ENCODE measurements around the gene ST14.
"Not testable (repeated sequence)": the region's sequence is repeated elsewhere in the genome, so short reads cannot be mapped to it uniquely, and the experiment has no call there.

Gene ST14

DNA sequence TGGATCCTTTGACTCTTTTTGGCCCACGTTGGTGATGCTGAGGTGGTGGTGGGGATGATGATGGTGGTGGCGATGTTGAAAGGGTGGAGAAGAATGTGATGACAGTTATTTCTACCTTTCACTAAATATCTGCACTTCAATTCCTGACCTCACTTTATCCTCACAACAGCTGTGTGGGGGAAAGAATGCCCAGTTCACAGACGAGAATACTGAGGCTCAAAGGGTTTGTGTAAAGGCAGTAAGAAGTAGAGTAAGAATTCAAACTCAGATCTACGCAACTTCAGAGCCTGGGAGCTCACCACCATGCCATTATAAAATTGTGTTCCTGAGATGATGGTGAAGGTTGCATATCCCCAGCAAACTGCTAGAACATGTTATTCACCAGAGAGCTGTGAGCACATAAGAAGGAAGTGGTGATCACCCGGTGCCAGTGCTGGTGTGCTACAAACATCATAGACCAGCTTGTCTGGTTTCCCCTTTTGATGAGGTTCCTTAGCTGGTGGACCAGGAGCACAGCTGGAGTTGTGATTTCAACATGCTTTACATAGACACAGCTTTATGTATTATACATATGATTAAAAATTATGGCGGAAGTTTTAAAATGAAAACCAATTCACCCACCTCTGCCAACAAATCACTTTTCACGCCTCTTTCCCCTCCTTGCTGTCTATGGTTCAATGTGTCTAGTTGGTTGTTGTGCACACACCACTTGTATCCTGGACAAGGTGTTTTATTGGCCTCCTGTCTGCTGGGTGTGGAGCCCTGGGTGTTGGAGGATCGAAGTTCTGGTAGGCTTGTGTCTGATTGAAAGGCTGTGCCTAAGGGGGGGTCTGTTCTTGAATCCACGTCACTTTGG is 6.2 kb downstream of the ST14 start:
- FAIRE-seq: no peak

DNA sequence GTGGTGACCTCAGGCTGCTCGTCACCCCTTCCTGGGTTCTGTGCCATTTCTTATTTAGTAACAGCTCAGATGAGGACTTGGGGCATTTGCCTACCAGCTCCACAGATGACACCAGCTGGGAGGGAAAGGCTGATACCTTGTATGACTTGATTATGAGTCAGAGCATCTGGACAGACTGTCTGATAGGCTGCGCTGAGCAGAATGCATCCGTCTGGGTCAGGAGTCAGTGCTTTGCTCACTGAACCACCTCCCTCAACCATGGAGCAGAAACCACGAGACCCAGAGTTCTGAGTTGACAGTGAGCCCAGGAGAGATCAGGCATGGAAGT is 6.8 kb downstream of the ST14 start:
- FAIRE-seq: no peak

DNA sequence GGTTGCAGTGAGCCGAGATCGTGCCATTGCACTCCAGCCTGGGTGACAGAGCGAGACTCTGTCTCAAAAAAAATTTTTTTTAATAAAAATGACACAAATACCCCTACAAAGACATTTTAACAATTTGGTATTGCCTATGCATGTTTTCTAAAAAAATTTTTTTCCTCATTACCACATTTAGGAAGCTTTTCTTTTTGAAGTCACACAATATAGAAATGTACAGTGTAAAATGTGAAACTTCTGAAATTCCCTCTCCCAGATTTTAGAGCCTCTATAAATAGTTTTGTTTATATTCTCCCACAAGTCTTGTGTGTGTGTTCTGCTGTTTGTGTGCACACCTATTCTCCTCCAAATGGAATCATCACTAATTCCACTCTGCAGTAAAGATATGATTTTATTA is 7.6 kb downstream of the ST14 start:
- FAIRE-seq: no peak

DNA sequence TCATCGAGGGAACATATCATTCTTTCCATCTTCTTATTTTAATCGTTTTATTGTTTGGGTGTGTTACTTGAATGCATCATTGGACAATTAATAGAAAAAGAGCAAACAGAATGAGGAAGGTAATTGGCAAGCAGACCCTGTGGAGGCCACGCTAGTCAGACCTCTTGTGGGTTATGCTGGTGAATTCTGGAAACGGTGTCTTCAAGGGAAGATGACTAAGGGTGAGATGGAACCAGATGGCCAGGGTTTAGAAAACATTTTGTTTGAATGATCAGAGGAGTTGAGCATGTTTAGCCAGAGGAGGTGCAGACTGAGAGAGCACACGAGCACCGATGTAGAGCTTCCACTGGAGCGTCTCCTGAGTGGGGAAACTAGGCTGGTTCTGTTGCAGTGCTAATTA is 8.5 kb downstream of the ST14 start:
- FAIRE-seq: no peak

DNA sequence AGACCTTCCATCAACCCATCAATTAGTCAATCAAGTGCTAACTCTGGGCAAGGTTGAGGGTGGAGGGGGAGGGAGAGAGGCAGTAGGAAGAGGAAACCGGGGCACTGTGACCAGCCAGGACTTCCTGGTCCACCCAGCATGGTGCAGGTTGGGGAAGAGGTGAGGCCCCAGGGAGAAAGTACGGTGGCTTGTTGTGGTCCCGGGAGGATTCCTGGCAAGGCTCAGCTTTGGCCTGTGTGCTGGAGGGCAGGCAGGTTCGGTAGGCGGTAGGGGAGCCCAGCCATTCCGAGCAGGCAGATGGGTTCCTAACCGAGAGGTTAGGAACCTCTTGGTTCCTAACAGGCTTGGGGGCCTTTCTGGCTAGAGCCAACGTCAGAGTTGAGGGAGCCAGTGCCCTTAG is 10.8 kb downstream of the ST14 start:
- no peak for FAIRE-seq

DNA sequence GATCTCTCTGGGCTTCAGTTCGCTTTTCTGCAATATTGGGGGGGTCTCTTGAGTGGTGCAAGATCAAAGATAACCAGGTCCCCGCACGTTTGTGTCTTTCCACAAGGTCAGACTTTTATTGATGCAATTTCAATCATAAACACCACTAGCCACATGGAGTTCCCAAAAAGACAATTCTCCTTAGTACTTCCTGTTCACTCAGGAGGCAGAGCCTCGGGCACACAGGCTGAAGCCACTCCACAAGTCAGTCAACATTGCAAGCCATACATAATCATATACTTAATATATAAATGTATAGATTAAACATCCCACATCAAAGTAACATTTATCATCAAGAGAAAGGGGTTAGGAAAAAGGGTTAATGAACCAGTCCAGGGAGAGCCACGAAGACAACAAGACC is 12.0 kb downstream of the ST14 start:
- FAIRE-seq: no peak

DNA sequence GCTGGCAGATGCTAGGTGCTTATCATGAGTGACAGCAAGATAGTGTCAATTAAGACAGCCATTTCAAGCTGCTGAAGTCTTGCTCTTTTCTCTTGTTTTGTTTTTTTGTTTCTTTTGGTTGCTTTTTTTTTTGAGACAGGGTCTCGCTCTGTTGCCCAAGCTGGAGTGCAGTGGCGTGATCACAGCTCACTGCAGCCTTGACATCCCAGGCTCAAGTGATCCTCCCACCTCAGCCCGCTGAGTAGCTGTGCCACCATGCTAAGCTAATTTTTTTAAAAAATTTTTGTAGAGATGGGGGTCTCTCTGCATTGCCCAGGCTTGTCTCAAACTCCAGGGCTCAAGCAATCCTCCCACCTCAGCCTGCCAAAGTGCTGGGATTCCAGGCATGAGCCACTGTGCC is 12.4 kb downstream of the ST14 start:
- not testable (repeated sequence) for FAIRE-seq

DNA sequence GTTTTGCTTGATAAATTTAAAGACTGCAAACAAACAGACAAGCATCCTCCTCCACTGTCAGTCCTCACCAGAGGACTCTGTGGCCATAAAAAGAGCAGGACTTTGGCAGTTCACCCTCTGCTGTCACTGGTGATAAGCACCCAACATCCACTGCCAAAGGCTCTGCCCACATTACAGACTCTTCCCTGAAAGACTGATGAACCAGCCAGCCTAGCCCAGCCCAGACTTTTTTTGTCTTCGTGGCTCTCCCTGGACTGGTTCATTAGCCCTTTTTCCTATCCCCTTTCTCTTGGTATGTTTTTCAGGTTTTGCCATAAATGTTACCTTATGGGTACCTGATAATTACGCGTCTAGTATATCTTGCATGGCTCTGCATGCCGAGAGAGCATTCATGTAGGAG is 15.1 kb downstream of the ST14 start:
- FAIRE-seq: no peak

DNA sequence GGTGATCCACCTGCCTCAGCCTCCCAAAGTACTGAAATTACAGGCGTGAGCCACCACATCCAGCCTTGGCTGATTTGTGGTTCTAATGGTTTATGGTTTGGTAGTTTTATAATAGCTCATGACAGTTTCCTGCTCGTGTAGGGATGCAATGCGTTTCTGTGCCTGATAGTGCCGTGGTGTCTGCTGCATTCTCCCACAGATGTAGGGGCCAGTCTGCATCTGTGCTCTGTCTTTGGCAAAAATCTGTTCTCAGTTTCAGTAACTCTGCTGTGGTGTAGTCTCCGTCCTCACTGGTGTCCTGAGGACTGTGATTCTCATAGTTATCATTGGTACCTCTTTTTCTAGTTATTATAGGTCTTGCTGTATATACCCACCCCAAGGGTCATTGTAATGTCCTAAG is 16.3 kb downstream of the ST14 start:
- no peak for FAIRE-seq

DNA sequence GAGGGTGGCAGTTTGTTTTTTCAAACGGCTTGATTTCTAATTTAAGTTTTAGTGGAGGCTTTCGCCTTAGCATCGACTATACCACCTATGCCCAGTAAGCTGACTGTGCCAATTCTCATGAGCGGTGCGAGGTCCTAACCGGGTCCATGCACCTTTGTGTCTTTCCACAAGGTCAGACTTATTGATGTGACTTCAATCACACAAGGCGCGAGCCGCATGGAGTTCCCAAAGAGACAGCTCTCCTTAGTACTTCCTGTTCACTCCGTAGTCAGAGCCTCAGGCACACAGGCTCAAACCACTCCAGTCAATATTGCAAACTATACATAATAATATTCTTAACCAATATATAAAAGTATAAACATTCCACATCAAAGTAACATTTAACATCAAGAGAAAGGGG is 18.2 kb downstream of the ST14 start:
- no peak for FAIRE-seq

DNA sequence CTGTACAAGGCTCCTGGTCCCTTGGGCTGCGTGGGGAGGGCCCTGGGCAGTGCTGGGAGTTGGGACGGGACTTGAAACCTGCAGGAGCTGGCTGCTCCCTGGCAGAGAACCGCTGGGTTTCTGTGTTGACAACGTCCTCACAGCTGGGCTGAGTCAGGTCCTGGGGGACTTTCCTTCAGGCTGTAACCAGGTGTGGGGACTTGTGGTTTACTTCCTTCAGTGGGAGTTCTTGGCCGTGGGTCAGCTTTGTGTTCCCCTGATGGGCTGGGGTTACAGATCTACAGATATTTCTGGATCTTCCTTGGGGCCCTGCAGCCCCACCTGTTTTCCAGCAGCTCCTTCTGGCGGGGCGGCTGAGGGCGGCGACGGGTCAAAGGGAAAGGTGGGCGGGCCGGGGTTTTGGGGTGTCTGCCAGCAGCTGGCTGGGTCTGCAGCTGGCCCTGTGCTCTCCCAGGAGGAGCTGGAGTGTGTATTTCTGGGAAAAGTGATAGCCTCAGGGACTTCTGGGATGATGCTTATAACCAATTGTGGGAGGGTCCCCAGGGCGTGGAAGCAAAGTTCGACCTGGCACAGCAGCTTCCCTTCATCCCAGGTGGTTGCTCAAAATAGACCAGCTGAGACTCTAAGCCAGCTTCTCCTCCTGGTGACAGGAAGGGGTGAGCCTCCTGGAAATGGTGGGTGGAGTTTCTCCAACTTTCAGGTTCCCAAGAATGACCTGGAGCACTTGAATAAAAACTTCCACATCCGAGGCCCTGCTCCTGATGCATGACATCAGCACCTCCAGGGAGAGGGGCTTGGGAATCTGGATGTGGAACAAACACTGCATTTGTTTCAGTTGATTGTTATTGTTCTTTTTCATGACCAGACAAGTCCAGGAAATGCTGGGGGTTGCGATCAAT is 19.1 kb downstream of the ST14 start:
- no peak for FAIRE-seq

DNA sequence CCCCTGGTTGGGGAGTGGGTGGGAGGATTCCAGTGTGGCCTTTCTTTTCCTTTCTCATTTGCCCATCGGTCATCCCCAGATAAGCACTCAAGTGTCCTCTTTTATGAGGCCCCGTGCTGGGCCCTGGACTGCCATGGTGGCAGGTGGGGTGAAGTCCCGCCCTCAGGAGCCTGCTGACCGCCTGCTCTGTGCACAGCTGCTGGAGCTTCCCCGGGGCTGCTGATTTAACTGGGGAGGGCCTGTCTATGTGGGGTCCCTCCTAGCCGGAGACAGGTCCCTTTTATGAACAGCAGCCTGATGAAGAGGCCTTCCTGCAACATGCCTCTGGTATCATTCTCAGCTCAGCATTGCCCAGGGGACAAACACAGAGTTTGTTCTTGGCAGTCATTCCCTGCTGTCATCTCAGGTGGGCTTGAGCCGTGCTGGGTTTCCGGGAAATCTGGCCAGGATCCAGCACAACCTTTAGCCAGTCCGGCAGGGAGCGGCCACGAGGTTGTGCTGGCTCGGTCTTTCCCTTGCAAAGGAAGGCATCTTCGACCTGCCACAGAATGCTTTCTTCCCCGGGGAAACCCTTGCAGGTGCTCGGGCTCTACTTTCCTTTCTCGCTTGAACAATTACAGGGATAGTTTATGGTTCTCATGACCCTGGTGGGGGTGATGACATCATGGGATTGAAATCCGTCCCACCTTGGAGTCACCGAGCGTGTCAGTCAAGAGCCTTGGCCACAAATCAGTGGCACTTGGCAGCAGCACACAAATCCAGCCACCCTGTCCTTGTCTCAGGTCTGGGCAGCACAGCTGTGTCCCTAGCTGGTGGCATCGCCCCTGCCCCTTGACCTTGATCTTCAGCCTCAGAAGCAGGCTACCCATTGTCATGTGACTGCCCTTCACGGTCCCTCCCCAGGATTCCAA is 20.1 kb downstream of the ST14 start:
- no peak for FAIRE-seq

DNA sequence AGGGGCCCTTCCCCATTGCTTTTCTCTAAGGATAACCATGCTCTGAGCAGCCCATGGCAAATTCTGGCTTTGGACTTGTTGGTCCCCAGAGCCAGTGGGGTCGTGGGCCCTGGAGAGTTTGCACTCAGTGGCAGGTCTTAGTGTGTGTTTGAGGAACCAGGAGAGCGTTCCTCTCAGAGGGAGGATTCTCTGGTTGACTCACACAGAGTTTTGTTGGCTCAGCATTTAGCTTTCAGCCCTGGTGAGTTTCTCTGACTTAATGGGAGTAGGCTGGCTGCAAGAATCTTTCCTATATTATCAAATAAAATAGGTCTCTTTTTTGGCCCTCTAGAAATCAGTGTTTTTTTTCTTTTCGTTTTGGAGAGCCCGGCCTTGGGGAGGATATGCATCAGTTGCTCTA is 20.9 kb downstream of the ST14 start:
- FAIRE-seq: no peak

DNA sequence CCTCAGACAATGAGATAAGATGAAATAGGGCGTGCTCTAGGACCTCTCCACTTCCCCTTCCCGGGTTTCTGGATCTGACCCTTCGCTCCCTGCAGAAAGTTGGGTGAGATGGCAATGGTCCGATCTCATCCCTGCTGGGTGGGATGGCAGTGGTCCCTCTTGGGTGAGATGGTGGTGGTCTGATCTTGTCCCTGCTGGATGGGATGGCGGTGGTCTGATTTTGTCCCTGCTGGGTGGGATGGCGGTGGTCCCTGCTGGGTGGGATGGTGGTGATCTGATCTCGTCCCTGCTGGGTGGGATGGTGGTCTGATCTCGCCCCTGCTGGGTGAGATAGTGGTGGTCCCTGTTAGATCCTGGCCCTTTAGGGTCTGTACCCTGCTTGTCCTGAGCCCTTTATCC is 21.3 kb downstream of the ST14 start:
- no peak for FAIRE-seq

DNA sequence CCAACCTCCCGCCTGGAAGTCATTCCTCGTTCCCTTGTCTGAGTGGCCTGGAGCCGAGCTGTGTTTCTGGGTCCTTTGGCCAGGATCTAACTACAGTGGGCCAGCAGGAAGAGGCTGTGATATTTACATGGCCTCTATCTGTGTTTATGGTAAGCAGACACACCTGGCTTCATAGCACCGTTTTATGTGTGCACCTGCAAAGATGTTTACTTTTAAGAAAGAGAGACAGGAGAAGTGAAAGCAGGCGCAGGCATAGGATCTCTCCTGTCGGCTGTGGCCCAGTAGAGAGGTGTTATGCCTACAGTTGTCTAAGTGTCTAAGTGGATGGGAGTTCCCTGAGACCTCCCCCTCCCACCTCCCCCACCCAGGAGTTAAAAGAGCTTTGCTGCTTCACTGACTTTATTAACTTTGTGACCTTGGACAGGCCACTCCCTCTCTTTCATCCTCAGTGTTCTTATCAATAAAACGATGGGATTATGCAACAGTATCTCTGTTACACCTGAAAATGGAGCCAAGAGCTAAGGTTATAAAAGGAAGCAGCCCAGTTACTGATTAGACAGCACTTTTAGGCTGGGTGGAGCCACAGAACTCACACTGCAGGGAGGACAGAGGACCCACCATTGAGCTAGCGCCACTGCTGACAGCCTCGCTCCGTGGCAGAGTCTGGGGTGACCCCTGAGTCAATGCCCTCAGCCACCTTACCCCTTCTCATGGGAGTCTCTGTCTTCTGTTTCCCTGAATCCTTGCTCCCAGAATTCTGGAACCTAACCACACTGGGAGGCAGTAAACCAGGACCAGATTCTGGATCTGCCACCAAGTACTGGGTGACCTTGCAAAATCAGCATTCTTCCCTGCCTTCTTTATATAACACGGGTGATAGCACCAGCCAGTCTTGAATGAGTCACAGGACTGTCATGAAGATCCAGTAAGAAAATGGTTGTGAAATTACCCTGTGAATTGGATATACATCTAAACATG is 22.0 kb downstream of the ST14 start:
- no peak for FAIRE-seq

DNA sequence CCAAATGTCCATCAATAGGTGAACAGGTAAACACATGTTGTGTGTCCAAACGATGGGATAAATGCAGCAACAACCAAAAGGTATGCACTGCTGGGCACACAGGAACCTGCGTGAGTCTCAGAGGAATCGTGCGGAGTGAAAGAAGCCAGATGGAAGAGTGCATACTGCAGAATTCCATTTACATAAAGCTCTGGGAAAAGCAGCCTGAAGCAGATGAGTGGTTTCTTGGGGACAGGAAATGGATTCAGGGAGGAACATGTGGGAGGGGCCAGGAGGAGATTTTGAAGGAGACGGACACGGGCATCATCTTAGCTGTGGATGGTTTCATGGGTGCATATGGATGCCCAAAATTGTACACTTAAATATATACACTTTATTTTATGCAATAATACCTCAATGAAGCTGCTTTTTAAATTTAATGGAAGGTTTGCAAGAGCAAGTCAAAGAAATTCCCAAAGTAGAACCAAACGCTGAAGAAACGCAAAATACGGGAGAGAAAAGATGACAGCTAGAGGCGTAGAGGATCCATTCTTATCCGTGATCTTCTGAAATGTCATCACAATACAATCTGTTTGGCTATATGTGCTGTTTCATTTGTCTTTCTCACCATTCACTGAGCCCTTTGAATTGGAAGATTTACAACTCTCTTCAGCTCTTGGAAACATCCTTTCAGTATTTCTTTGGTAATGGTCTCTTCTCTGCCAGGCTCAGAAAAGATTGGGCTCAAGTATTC is 24.5 kb downstream of the ST14 start:
- no peak for FAIRE-seq

DNA sequence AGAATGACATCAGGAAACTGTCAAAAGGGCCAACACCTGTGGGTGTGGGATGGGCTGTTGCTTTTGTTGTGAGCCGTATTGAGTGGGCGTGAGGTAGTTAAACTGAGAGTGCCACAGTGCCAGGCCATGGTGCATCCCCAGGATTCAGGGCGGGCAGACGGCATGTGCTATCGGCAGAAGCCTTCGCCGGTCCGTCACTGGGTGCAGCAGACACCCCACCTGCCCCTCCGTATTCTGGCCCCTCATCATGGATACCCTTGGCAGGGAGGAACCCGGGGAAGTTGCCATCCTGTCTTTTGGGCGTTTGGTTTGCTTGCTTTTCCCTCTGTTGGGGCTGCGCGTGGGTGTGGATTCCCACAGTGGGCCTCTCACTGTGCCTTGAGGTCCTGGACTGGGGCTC is 27.5 kb downstream of the ST14 start:
- no peak for FAIRE-seq

DNA sequence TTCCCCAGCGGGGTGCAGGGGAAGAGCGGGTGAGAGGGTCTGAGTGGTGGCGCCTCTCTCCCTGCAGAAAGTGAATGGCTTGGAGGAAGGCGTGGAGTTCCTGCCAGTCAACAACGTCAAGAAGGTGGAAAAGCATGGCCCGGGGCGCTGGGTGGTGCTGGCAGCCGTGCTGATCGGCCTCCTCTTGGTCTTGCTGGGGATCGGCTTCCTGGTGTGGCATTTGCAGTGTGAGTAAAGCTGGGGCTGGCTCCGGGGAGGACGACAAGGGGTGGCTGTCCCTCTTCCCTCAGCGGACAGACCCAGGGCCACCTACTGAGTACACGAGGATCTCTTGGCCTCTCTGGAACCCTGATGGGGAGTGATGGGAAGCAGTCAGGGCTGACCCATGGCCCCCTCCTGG is 28.5 kb downstream of the ST14 start:
- no peak for FAIRE-seq

DNA sequence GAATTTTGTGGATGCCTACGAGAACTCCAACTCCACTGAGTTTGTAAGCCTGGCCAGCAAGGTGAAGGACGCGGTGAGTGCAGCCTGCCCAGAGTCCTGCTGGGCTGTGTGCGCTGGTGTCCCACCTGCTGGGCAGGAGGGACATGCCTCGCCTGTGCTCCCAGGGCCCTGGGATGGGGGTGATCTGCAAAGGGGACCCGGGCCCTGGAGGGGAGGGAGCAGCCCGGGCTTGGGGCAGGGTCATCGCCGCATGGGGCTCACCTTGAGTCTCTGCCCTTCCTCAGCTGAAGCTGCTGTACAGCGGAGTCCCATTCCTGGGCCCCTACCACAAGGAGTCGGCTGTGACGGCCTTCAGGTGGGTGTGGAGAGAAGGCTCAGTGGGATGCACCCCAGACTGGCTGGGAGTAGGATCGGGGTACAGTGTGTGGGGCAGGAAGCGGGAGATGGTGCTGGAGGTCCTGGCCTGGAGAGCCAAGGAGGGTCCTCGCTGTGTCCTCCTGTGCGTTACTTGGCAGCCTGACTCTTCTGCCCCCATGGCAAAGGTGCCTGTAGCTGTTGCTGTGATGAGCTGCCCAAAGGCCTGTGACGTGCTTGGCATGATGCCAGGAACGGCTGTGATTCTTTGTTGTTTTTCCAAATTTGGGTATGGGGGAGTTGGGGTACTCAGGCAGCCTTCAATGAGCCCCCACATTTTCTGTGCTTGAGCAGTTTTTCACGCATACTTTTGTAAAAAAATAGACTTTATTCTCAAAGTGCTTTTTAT is 29.2 kb downstream of the ST14 start:
- no peak for FAIRE-seq

DNA sequence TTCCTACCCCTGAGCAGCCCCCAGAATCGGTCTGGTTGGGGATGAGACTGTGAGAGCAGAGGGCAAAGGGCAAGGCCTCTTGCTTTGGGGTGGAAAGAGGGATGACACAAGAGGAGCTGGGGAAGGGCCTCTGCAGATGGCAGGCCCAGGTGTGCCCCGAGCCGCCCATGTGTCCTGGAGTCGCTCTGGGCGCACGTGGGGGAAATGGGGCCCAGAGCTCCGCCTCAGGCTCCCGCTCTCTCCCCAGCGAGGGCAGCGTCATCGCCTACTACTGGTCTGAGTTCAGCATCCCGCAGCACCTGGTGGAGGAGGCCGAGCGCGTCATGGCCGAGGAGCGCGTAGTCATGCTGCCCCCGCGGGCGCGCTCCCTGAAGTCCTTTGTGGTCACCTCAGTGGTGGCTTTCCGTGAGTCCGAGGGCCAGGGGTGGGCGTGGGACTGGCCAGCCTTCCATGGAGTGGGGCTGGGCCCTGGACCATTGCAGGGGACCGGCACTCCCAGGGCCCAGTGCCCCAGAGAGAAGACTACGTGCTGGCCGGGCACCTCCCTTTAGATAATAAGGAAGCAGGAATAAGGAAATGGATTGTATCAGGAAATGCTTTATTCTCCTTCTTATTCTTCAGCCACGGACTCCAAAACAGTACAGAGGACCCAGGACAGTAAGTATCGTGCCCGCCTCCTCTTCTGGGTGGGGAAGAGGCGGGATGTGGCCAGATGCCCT is 30.1 kb downstream of the ST14 start:
- FAIRE-seq: no peak

All from endometrium (tissue), 2 donors.